ENCODE results near the gene PPP2R5D. TPM values are rescaled to one million over a fixed set of nuclear protein-coding genes. Genes with fewer than 3 reads are reported as not detected.
"Not testable (repeated sequence)": the region's sequence is repeated elsewhere in the genome, so short reads cannot be mapped to it uniquely, and the experiment has no call there.

PPP2R5D gene
- total and polyA plus RNA-seq, 2 donors = 25.0 to 45.8 TPM

DNA sequence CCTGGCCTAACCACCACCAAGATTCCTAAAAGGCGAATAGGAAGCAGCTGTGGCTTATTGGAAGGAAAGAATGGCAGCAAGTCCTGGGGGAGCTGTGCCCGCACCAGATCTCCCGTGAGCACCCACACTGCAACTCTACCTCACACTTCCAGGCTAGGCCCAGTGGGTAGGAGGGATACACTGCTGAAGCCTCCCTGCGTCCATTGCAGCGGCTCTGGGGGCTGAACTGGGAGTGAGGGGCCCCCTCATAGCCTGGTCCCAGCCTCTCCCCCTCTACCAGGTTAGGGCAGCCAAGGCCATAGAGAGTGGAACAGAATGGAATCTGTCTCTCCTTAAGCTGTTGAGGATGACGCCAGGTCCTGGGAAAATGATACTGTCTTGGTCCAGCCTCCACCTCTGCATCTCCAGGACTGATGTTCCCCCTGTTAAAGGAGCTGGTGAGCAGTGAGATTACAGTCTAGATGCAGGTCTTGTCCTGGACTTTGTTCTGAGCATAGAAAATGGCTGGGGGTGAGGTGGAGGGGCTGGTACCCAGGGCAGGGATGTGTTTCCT, 43.8 kb upstream of the PPP2R5D start:
- Histone ChIP-seq H3K4me1 (ENCODE audit: control insufficient read depth in 2 of 2, insufficient read depth in 2 of 2, low read length in 2 of 2) (peaks cover 0 to under 1% of the 10 kb centered on the region in 2 donors), H3K36me3 (ENCODE audit: control insufficient read depth in 2 of 2, insufficient read depth in 2 of 2, low read length in 1 of 2) (peaks cover 87 to 92% of the 10 kb centered on the region in 2 donors), H3K27ac (ENCODE audit: low read depth in 1 of 2, low read length in 1 of 2) (no peak overlapping the region), H3K27me3 (ENCODE audit: control insufficient read depth in 2 of 2, insufficient read depth in 1 of 2, low read length in 1 of 2) (no peaks in the 10 kb centered on the region), H3K9me3 (ENCODE audit: control insufficient read depth in 2 of 2, insufficient read depth in 1 of 2, low read length in 1 of 2) (no peaks in the 10 kb centered on the region), H3K4me3 (ENCODE audit: low read length in 2 of 2) (no peak overlapping the region)
- DNase-seq (ENCODE audit: low read depth in 6 of 9, low spot score in 9 of 9) = no peak
- 98% methylated on average over 6 of the region's 6 CpGs for WGBS

DNA sequence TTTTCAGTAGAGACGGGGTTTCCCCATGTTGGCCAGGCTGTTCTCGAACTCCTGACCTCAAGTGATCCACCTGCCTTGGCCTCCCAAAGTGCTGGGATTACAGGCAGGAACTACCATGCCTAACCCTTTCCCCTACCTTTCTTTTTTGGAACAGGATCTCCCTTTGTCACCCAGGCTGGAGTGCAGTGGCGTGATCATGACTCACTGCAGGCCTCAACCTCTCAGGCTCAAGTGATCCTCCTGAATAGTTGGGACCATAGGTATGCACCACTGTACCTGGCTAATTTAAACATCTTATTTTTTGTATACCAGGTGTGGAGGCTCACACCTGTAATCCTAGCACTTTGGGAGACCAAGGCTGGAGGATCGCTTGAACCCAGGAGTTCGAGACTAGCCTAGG, 43.0 kb upstream of the PPP2R5D start:
- H3K9me3 ChIP-seq (ENCODE audit: control insufficient read depth in 2 of 2, insufficient read depth in 1 of 2, low read length in 1 of 2); DNase-seq (ENCODE audit: low read depth in 6 of 9, low spot score in 9 of 9); H3K27me3 ChIP-seq (ENCODE audit: control insufficient read depth in 2 of 2, insufficient read depth in 1 of 2, low read length in 1 of 2); H3K4me3 ChIP-seq (ENCODE audit: low read length in 2 of 2); H3K27ac ChIP-seq (ENCODE audit: low read depth in 1 of 2, low read length in 1 of 2); H3K4me1 ChIP-seq (ENCODE audit: control insufficient read depth in 2 of 2, insufficient read depth in 2 of 2, low read length in 2 of 2): not testable (repeated sequence)
- peaks cover 84 to 90% of the 10 kb centered on the region in 2 donors for H3K36me3 ChIP-seq (ENCODE audit: control insufficient read depth in 2 of 2, insufficient read depth in 2 of 2, low read length in 1 of 2)
- 97% methylated on average over 5 of the region's 5 CpGs for WGBS

DNA sequence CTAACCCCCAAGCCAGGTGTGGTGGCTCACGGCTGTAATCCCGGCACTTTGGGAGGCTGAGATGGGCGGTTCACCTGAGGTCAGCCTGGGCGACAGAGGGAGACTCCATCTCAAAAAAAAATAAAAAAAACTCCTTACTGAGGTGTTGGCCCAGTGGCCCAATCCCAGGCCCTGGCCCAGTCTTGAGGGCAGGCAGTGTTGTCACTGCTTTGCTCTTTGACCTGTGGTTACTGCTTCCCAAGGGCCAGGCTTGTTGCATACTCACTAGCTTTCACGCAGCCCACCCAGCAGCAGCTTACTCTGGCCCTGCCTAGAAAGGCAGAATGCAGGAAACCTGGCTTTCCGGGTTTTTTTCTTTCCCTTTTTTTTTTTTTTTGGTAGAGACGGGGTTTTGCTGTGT, 41.9 kb upstream of the PPP2R5D start:
- DNase-seq (ENCODE audit: low read depth in 6 of 9, low spot score in 9 of 9) = no peak
- peaks cover 77 to 83% of the 10 kb centered on the region in 2 donors for H3K36me3 ChIP-seq (ENCODE audit: control insufficient read depth in 2 of 2, insufficient read depth in 2 of 2, low read length in 1 of 2)
- H3K9me3 ChIP-seq (ENCODE audit: control insufficient read depth in 2 of 2, insufficient read depth in 1 of 2, low read length in 1 of 2) = no peaks in the 10 kb centered on the region
- no peak overlapping the region for H3K27ac ChIP-seq (ENCODE audit: low read depth in 1 of 2, low read length in 1 of 2)
- H3K4me3 ChIP-seq (ENCODE audit: low read length in 2 of 2) = no peak overlapping the region
- no peaks in the 10 kb centered on the region for H3K4me1 ChIP-seq (ENCODE audit: control insufficient read depth in 2 of 2, insufficient read depth in 2 of 2, low read length in 2 of 2)
- H3K27me3 ChIP-seq (ENCODE audit: control insufficient read depth in 2 of 2, insufficient read depth in 1 of 2, low read length in 1 of 2) = no peaks in the 10 kb centered on the region
- whole genome bisulfite sequencing = 94% methylated on average over 7 of the region's 7 CpGs

DNA sequence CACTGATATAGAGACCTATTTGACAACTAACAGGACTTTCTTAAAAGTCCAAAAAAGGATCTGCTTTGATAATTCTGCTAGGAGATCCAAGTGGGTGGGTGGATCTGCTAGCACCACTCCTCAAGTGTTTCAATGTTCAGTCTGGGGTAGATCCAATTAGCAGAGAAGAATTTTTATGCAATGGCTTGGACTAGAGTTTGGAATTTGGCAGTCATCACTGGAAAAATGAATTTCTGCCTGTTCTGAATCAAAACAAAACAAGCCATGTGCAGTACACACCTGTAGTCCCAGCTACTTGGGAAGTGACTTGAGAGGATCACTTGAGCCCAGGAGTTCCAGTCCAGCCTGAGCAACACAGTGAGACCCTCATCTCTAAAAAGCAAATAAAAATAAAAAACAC, 36.4 kb upstream of the PPP2R5D start:
- Histone ChIP-seq H3K27ac (ENCODE audit: low read depth in 1 of 2, low read length in 1 of 2) (no peak overlapping the region), H3K9me3 (ENCODE audit: control insufficient read depth in 2 of 2, insufficient read depth in 1 of 2, low read length in 1 of 2) (no peaks in the 10 kb centered on the region), H3K27me3 (ENCODE audit: control insufficient read depth in 2 of 2, insufficient read depth in 1 of 2, low read length in 1 of 2) (no peaks in the 10 kb centered on the region), H3K4me1 (ENCODE audit: control insufficient read depth in 2 of 2, insufficient read depth in 2 of 2, low read length in 2 of 2) (no peaks in the 10 kb centered on the region), H3K36me3 (ENCODE audit: control insufficient read depth in 2 of 2, insufficient read depth in 2 of 2, low read length in 1 of 2) (peaks cover 29 to 44% of the 10 kb centered on the region in 2 donors), H3K4me3 (ENCODE audit: low read length in 2 of 2) (no peak overlapping the region)
- no peak for DNase-seq (ENCODE audit: low read depth in 6 of 9, low spot score in 9 of 9)

DNA sequence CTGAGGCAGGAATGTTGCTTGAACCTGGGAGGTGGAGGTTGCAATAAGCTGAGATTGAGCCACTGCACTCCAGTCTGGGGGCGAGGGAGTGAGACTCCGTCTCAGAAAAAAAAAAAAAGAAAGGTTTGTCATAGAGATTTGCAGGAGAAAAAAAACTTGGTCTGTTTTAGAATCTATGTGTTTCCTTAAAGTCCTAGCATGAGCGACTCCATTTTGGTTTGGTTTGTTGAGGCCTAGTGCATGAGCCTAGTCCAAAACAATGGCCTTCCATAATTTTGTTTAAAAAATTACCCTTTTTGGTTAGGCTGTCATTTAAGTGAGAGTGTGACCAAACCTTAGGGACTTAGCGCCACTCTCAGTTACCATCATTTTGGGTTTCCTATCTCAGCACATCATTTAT, 32.0 kb upstream of the PPP2R5D start:
- Histone ChIP-seq H3K4me1 (ENCODE audit: control insufficient read depth in 2 of 2, insufficient read depth in 2 of 2, low read length in 2 of 2) (no peaks in the 10 kb centered on the region), H3K4me3 (ENCODE audit: low read length in 2 of 2) (no peak overlapping the region), H3K9me3 (ENCODE audit: control insufficient read depth in 2 of 2, insufficient read depth in 1 of 2, low read length in 1 of 2) (no peaks in the 10 kb centered on the region), H3K36me3 (ENCODE audit: control insufficient read depth in 2 of 2, insufficient read depth in 2 of 2, low read length in 1 of 2) (peaks cover 4 to 12% of the 10 kb centered on the region in 2 donors), H3K27me3 (ENCODE audit: control insufficient read depth in 2 of 2, insufficient read depth in 1 of 2, low read length in 1 of 2) (no peaks in the 10 kb centered on the region), H3K27ac (ENCODE audit: low read depth in 1 of 2, low read length in 1 of 2) (no peak overlapping the region)
- 96% methylated on average over 4 of the region's 4 CpGs for WGBS
- no peak for DNase-seq (ENCODE audit: low read depth in 6 of 9, low spot score in 9 of 9)

DNA sequence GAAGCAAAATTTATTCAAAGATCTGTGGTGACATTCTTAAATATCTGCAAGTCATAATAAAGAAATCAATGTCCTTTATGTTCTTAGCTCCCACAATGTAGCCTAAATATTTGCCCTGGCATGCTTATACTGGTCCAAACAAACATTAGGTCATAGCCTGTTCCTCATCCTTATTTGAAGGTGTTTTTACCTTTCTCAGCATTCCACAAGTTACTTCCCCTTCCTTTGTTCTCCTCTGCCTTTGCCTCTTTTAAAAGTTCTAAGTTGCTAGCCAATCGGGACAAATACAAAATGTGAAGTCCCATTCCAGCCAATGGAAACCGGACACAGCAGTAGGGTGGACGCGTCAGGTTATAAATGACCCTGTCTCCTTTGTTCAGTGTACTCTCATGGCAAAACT, 30.0 kb upstream of the PPP2R5D start:
- H3K4me3 ChIP-seq (ENCODE audit: low read length in 2 of 2); H3K36me3 ChIP-seq (ENCODE audit: control insufficient read depth in 2 of 2, insufficient read depth in 2 of 2, low read length in 1 of 2); DNase-seq (ENCODE audit: low read depth in 6 of 9, low spot score in 9 of 9); H3K9me3 ChIP-seq (ENCODE audit: control insufficient read depth in 2 of 2, insufficient read depth in 1 of 2, low read length in 1 of 2); H3K4me1 ChIP-seq (ENCODE audit: control insufficient read depth in 2 of 2, insufficient read depth in 2 of 2, low read length in 2 of 2); H3K27me3 ChIP-seq (ENCODE audit: control insufficient read depth in 2 of 2, insufficient read depth in 1 of 2, low read length in 1 of 2); H3K27ac ChIP-seq (ENCODE audit: low read depth in 1 of 2, low read length in 1 of 2): not testable (repeated sequence)
- 97% methylated on average over 4 of the region's 4 CpGs for WGBS

DNA sequence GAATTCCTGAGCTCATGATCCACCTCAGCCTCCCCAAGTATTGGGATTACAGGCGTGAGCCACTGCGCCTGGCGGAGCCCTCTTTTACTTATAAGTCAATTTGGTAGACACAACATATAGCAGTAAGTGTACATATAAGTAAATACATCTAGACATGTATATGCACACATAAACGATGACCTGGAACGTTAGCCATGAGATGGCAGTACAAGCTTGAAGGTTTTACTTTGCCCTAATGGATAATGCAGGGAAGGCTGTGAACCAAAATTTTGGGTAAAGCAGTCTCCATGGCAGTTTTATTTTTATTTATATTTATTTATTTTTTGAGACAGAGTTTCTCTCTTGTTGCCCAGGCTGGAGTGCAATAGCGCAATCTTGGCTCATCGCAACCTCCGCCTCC, 26.2 kb upstream of the PPP2R5D start:
- Histone ChIP-seq H3K27me3 (ENCODE audit: control insufficient read depth in 2 of 2, insufficient read depth in 1 of 2, low read length in 1 of 2) (peaks cover 0 to 14% of the 10 kb centered on the region in 2 donors), H3K9me3 (ENCODE audit: control insufficient read depth in 2 of 2, insufficient read depth in 1 of 2, low read length in 1 of 2) (peaks cover 0 to 4% of the 10 kb centered on the region in 2 donors), H3K27ac (ENCODE audit: low read depth in 1 of 2, low read length in 1 of 2) (no peak overlapping the region), H3K36me3 (ENCODE audit: control insufficient read depth in 2 of 2, insufficient read depth in 2 of 2, low read length in 1 of 2) (peaks cover 6 to 13% of the 10 kb centered on the region in 2 donors), H3K4me3 (ENCODE audit: low read length in 2 of 2) (no peak overlapping the region), H3K4me1 (ENCODE audit: control insufficient read depth in 2 of 2, insufficient read depth in 2 of 2, low read length in 2 of 2) (peaks cover 7 to 33% of the 10 kb centered on the region in 2 donors)
- DNase-seq (ENCODE audit: low read depth in 6 of 9, low spot score in 9 of 9) = no peak
- 94% methylated on average over 8 of the region's 8 CpGs for WGBS

DNA sequence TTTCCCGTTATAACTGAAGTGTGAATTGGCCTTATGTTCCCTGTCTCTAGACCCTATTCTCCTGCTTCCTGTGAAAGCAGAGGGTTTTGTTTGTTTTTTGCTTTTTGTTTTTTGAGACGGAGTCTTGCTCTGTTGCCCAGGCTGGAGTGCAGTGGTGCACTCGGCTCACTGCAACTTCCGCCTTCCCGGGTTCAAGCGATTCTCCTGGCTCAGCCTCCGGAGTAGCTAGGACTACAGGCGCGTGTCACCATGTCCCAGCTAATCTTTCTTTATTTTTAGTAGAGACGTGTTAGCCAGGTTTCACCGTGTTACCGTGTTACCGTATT, 24.5 kb upstream of the PPP2R5D start:
- peaks cover 0 to 14% of the 10 kb centered on the region in 2 donors for H3K27me3 ChIP-seq (ENCODE audit: control insufficient read depth in 2 of 2, insufficient read depth in 1 of 2, low read length in 1 of 2)
- peak overlapping the region in 1 of 2 donors; percentile 26 for H3K4me3 ChIP-seq (ENCODE audit: low read length in 2 of 2)
- no peak overlapping the region for H3K27ac ChIP-seq (ENCODE audit: low read depth in 1 of 2, low read length in 1 of 2)
- H3K36me3 ChIP-seq (ENCODE audit: control insufficient read depth in 2 of 2, insufficient read depth in 2 of 2, low read length in 1 of 2) = peaks cover 22 to 27% of the 10 kb centered on the region in 2 donors
- WGBS = 60% methylated on average over 13 of the region's 13 CpGs
- peaks cover 14 to 51% of the 10 kb centered on the region in 2 donors for H3K4me1 ChIP-seq (ENCODE audit: control insufficient read depth in 2 of 2, insufficient read depth in 2 of 2, low read length in 2 of 2)
- no peak for DNase-seq (ENCODE audit: low read depth in 6 of 9, low spot score in 9 of 9)
- peaks cover 0 to 4% of the 10 kb centered on the region in 2 donors for H3K9me3 ChIP-seq (ENCODE audit: control insufficient read depth in 2 of 2, insufficient read depth in 1 of 2, low read length in 1 of 2)

DNA sequence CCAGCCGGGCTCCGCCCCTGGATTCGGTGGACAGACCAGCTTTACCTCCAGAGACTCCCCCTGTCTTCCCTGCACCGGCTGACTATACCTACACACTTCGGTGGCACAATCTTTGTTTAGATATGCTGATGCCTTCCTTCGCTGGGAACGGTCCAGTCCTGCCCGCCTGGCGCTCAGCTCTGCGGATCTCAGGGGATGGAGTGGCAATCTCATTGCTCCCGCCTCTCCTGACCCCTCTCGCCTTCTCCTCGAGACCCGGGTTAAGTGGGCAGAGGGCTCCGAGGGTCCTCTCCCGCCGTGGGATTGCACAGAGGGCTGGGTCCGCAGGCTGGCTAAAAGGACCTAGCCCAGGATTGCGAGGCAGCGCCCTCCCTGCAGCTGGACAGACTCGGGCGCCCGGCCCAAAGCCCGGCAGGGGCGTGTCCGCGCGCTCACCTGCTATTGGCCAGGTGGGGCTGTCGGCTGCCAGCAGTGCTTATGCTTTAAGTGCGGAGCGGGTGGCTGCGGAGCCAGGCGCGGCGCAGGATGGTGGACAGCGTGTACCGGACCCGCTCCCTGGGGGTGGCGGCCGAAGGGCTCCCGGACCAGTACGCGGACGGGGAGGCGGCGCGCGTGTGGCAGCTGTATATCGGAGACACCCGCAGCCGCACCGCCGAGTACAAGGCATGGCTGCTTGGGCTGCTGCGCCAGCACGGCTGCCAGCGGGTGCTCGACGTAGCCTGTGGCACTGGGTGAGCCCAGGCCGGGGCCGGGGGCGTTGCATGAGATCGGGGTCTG, 23.9 kb upstream of the PPP2R5D start, which contains the start of gene GNMT:
Gene GNMT, plus strand, starts transcription at position 512 of the 777 bp plus-strand sequence. Its CDS starts 14 bp downstream, at position 526.
- H3K4me3 ChIP-seq (ENCODE audit: low read length in 2 of 2) = peak within 1 kb of the TSS; percentile 26 to 41
- 7% methylated on average over 62 of the region's 62 CpGs for WGBS
- H3K9me3 ChIP-seq (ENCODE audit: control insufficient read depth in 2 of 2, insufficient read depth in 1 of 2, low read length in 1 of 2) = peaks cover 0 to 4% of the 10 kb centered on the region in 2 donors
- H3K4me1 ChIP-seq (ENCODE audit: control insufficient read depth in 2 of 2, insufficient read depth in 2 of 2, low read length in 2 of 2) = peaks cover 14 to 52% of the 10 kb centered on the region in 2 donors
- no peak within 1 kb of the TSS for H3K27ac ChIP-seq (ENCODE audit: low read depth in 1 of 2, low read length in 1 of 2)
- DNase-seq (ENCODE audit: low read depth in 6 of 9, low spot score in 9 of 9) = peak in 2 of 9 donors; percentile 34 to 51
- H3K36me3 ChIP-seq (ENCODE audit: control insufficient read depth in 2 of 2, insufficient read depth in 2 of 2, low read length in 1 of 2) = peaks cover 28 to 32% of the 10 kb centered on the region in 2 donors
- H3K27me3 ChIP-seq (ENCODE audit: control insufficient read depth in 2 of 2, insufficient read depth in 1 of 2, low read length in 1 of 2) = peaks cover 0 to 14% of the 10 kb centered on the region in 2 donors
